GM12878 (cell line): ENCODE results near the gene ARHGAP32. TPM values are rescaled to one million over a fixed set of nuclear protein-coding genes. Genes with fewer than 3 reads are reported as not detected.

ENCODE experiments used
- ATF3 ChIP-seq: IDR thresholded peaks from 2 replicates; pipeline ENCODE4 v1.6.1; 2011; ENCODE audit warnings: low read depth, mild to moderate bottlenecking, low read length, moderate library complexity, borderline replicate concordance; ENCODE audit errors: extremely low read depth
- BCLAF1 ChIP-seq: fragments of 450-650 bp; IDR thresholded peaks from 2 replicates; pipeline ENCODE4 v1.6.1; 2017; ENCODE audit warnings: antibody characterized with exemption, mild to moderate bottlenecking, moderate library complexity
- HDAC6 ChIP-seq: fragments of 200-600 bp; sonication (generic); IDR thresholded peaks from one replicate; pipeline ENCODE4 v1.8.0; 2017; ENCODE audit warnings: antibody characterized with exemption; ENCODE audit not compliant: unreplicated experiment
- POU2F2 ChIP-seq: IDR thresholded peaks from 3 replicates; pipeline ENCODE4 v1.6.1; 2011; ENCODE audit warnings: low read depth, mild to moderate bottlenecking, low read length, borderline replicate concordance
- RELB ChIP-seq: fragments of 450-650 bp; IDR thresholded peaks from 2 replicates; pipeline ENCODE4 v1.6.1; 2017; ENCODE audit warnings: low read depth, mild to moderate bottlenecking, moderate library complexity
- SMARCA5 ChIP-seq: fragments of 450-650 bp; IDR thresholded peaks from 2 replicates; pipeline ENCODE4 v1.6.1; 2017; ENCODE audit warnings: mild to moderate bottlenecking
- TAF1 ChIP-seq: IDR thresholded peaks from 2 replicates; pipeline ENCODE4 v1.6.1; 2011; ENCODE audit warnings: mild to moderate bottlenecking, low read depth, low read length, borderline replicate concordance
- ZBTB33 ChIP-seq: fragments of 450-650 bp; IDR thresholded peaks from 2 replicates; pipeline ENCODE4 v1.6.1; 2017; ENCODE audit warnings: mild to moderate bottlenecking
- polyA plus RNA-seq, 11 experiments: library from polyadenylated mRNA; depleted of rRNA in 4 of 11; unstranded in 6 of 11; stranded (reverse) in 5 of 11; fragments of >200 nt; fragmentation: Nextera tagmentation in 4 of 11; fragmentation: Illumina TruSeq in 1 of 11; extraction: Ambion mirVana in 4 of 11; extraction: Trizol in 1 of 11; gene quantifications; 1 replicate in 1 of 11; 2 replicates in 10 of 11; pipeline versions ENCODE4 v1.2.1 to v1.2.3, GENCODE V29; 2011 to 2016; ENCODE audit warnings: inconsistent platforms in 2 of 11, missing spikeins in 2 of 11, low read depth in 1 of 11
- total RNA-seq, 4 experiments: library from RNA; depleted of rRNA in 3 of 4; stranded (reverse); fragments of >200 nt in 3 of 4; fragmentation: Illumina TruSeq in 1 of 4; extraction: Trizol in 1 of 4; gene quantifications; 2 replicates each; pipeline versions ENCODE4 v1.2.1 to v1.2.3, GENCODE V29; 2013 to 2021

Gene ARHGAP32
- total and polyA plus RNA-seq, 10 of the 15 experiments (the other 5 are each of a cell fraction or from before 2014, with no cell fraction given), result under 0.01 to 0.46 (median 0.12) TPM; not detected in 1

GRCh38 chr11:128927108-128927461, 265.0 kb downstream of the ARHGAP32 start (continued):
- no peak for TF ChIP-seq BCLAF1
- TF ChIP-seq HDAC6, result no peak
- no peak for TF ChIP-seq POU2F2
- no peak for TF ChIP-seq TAF1
- TF ChIP-seq ATF3, result no peak
- TF ChIP-seq RELB, result no peak
- no peak for TF ChIP-seq ZBTB33
- TF ChIP-seq SMARCA5, result no peak
